Glomerular visceral epithelial cell (primary cell): ENCODE measurements around the gene ELAVL1.

Experiments
- DNase-seq: peaks from one replicate; pipeline ENCODE4 v3.0.0-alpha.2; 2016; ENCODE audit errors: extremely low spot score

Gene ELAVL1

DNA sequence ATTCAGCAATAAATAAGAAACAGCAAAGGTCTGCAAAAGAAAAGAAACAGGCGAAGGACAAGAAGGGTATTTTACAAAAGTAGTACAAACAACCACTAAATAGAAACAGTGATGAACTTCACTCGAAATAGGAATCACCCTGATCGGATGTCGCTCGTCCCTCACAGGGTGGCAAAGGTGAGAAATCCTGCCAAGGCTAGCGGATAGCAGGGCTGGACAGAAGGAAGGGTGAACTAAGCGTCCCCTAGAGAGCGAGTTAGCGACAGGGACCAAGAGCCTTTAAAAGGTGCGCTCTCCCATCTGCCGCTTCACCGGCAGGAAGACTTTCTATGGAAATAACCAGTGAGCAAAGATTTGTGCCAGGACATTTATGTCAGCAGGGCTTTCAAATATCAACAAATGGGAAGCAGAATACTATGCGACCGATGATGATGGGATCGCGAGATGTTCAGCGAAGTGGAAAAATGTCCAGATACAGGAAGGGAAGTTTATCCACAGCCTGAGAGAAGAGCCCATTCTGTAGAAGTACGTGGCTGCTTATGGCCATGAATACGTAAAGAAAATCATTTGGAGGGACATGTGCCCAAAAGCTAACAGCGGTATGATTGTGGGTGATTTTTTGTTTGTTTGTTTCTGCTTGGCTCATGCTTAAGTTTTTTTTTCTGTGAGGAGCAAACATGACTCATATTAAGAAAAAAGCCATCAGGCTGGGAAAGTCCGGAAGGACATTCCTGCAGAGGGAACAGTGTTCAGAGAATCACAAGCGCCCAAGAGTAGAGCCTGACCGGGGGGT lies 18.9 kb downstream of the ELAVL1 start:
- peak; percentile 62 for DNase-seq

DNA sequence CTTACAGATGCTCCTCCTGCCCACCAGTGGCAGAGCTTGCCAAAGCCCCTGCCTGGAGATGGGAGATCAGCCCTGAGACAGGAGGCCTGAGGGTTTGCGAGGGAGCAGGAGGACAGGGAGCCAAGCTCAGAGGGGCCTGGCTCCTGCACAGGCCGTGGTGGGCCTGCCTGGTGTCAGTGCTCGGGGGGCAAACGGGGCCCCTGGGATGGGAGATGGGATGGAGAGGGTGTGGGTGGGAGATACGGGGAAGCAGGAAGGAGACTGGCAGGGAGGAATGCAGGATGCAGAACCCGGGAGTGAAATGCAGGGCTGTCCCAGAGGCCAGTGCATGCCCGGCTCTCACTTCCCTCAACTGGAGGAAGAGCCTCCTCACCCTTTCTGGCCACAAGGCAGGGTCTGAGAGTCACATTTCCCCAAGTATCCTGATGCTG lies 19.9 kb downstream of the ELAVL1 start:
- no peak for DNase-seq

DNA sequence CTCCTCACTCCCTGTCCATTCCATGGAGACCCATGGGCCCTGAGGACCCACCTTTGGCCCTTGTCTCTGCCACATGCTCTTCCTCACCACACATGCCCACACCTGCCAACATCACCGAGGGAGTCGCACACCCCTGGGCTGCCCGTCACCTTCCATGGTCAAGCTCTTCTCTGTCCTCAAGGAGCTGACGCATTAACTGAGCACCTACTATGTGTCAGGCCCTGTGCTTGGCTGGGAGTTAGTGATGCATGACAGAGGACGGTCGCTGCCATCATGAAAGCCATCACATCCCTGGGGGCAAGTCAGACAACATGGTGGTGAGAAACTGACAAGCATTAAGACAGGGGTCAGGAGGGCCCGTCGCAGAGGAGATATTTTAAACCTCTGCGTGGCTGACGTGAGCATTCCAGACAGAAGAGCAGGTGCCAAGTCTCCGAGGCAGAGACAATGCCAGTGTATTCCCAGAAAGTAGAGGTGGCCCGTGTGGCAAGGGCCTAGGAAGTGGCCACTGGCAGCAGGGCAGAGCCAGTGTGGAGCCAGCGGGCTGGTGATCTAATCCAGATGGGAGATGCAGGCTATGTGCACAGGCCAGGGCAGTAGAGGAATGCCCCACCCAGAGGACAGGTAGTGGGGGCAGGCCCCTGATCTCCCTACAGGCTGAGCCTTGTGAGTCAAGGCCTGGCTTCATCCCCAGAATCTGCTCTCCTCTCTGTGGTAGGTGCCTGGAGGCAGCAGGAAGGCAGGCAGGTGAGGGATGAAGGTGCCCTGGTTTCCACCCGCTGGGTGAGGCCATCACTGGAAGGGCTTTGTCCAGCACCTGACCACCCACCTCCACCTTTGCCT lies 21.2 kb downstream of the ELAVL1 start:
- no peak for DNase-seq

DNA sequence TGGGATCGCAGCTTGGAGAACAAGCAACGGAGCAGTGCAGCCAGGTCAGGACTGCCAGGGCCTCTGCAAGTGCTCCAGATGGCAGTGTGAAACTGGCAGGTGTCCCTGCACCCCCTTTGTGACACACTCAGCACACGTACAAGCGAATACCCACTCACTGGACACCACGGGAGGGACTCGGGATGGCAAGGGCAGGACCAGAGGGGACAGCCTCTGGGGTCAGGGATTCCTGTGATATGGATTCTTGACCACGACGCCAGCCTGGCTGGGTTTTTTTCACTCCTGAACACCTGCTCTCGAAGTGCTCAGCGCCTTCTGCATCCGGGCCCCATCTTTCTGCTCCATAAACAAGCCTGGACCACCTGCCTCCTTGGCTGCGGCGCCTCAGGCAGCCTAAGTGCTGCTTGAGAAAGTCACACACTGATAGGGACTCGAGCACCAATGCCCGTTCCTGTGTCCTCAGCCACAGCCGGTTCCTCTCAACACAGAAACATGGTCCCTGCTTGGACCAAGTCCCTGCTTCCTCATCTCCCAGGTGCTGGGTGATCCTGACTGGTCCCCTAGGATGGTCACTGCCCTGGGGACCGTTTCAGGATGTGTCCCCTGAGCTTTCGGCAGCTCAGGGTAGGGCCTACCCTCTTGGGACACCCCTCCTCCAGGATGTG lies 22.0 kb downstream of the ELAVL1 start:
- no peak for DNase-seq

DNA sequence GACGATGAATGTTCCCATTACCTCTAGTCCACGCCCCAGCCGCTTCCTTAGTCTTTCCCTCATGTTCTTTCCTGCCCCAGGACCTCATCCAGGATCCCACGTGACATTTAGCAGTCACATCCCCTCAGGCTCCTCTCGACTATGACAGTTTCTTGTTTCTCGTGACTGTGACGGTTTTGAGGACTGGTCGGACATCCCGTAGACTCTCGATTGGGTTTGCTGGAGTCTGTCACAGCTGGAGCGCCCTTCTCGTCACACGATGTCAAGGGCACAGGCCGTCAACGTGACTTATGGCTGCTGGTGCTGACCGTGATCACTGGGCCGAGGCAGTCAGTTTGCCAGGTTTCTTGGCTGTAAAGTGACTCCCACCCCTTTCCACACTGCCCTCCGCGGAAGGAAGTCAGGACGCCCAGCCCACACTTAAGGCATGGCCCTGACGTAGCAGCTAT lies 22.8 kb downstream of the ELAVL1 start:
- no peak for DNase-seq

DNA sequence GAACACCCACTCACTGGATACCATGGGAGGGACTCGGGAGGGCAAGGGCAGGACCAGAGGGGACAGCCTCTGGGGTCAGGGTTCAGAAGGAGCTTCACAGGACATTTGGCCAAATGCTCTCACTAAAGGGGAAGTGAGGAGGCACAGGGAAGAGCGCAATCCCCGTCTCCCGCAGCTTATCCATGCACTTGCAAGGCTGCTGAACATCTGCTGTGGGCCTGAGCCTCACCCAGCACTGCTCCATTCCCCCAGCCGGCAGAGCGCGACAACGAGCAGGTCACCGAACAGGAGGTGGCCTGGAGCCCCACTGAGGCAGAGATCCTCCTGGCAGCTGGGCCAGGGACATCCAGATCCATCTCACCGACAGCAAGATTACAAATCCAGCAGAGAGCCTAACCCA lies 23.3 kb downstream of the ELAVL1 start:
- DNase-seq = no peak

DNA sequence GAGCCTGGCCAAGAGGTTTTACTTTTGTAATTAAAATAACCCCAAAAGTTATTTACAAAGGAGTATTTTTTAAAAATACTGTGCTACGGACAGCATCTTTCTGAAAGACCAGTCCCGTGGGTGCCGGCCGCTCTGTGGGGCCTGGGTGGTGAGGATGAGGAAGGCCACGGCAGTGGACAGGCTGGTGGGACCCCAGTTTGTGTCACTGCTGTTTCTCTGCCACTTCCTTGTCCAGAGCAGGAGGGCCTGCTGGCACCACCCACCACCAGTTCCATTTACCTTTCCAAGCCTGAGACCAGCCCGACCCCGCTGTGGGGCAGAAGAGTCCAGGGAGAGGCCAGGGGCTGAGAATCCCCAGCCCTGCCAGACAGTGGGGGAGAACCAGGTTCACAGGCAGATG lies 23.8 kb downstream of the ELAVL1 start:
- DNase-seq = no peak

DNA sequence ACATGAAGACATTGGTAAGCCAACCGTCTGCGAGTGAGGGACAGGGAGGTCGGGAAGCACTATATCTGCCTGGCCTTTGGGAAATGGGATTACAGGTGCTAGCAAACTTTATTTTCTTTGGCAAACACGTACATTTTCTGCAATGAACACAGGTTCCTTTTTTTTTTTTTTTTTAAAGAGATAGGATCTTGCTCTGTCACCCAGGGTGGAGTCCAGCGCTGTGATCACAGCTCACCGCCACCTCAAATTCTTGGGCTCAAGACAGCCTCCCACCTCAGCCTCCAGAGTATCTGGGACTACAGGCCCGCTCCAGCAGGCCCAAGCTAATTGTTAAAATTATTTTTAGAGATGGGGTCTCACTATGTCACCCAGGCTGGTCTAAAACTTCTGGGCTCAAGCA lies 24.2 kb downstream of the ELAVL1 start:
- no peak for DNase-seq

DNA sequence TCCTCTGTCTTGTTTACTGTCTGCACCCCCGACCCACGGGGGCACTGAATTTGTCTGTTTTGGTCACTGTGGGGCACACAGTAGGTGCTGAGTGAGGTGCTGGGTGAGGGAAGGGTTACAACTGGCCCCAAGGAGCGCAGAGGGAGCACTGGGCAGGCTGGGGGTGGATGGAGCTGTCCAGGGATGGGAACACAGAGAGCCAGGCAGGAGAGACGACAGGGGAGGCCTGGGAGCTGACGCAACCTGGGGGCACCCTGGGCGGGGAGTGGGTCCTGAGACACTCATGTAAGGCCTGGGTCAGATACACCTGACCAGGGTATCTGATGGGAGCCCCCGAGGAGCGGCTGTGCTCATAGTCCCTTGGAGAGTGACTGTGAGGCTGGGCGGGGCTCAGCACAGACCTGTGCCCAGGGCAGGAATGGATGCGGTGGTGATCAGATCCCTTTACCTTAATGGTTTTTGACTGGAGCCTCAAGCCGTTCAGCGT lies 24.8 kb downstream of the ELAVL1 start:
- no peak for DNase-seq

DNA sequence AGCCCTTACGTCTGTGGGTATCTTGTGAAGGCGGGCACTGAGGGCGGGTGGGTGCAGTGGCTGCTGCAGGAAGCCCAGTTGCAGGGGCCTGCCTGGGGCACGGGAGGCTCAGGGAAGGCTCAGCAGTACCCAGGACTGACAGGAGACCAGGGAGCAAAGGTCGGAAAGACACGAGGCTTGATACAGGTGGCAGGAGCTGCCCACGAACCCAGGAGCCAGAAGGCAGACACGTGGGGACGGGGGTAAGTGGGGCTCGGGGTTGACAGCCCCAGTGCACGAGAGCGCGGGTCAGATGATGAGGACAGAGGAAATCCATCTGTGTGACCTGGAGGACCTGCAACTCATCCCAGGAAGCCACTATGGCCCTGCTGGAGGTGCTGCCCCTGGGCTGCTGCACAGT lies 25.3 kb downstream of the ELAVL1 start:
- DNase-seq = no peak

DNA sequence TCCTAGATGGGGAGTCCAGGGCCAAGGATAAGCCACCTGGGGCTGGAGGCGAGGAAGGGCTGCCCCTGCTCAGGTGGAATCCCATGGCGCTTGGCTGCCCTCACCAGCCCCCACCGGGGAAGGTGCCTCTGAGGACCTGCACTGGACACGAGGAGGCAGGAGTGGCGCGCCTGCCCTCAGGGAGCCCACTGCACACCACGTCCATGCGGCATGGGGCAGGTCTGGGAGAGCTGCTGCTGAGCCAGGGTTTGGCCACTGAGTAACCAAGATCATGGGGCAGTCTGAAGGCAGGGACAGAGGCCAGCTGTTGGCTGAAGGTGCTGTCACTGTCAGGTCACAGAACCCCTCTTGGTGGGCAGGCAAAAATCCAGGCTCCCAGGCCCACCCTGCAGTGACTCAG lies 25.9 kb downstream of the ELAVL1 start:
- DNase-seq = no peak

DNA sequence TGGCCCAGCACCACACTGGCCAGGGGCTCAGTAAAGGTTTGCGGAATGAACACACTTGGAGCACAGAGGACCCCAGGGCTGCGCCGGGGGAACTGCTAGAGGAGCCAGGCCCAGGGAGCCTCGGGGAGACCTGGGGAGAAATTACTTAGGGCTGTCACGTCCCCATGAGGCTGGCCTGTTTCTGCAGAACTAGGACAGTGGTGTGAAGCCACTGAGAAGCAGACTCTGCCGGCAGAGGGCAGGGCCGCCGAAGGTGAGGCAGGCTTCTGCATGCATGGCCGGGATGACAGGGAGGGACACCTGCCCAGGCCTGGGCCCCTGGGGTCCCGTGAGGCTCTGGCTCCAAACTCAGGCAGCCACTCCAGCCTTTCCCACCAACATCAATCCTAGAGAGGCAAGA lies 26.4 kb downstream of the ELAVL1 start:
- DNase-seq = no peak

DNA sequence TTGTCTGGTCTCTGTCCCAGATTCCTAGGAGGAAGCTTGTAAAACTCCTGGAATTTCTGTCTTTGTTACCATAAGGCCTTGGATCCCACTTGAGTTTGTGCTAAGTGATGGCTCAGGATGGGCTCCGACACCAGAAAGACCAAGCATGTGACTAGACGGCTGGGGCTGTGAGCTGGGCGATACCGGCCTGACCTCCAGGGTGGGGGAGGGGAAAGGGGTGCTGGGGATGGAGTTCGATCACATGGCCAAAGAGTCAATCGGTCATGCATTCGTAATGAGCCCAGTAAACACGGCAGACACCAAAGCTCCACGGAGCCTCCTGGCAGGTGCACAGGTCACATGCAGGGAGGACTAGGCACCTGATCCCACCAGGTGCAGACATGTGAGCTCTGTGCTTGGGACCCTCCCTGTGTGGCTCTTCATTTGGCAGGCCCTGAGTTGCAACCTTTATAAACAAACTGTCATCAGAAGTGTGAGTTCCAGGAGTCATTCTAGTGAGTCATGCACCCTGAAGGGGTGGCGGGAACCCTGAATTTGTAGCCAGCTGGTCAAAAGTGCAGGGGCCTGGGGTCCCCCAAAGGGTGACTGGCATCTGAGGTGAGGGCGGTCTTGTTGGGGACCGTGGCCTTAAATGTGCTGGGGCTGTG lies 27.1 kb downstream of the ELAVL1 start:
- DNase-seq = no peak

DNA sequence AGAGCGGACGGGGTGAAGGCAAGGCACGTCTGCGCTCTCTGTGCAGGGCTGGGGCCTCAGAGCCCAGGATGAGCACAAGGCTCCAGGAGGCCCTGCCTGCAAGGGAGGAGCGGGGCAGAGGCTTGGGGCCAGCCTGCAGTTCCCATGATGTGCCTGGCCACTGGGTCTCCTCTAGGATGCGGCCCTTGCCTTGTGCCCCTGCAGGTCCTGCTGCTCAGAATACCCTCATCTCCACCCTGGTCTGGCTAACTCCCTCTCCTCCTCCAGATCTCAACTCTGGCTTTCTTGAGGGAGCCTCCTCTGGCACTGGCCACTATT lies 27.8 kb downstream of the ELAVL1 start:
- DNase-seq = no peak

DNA sequence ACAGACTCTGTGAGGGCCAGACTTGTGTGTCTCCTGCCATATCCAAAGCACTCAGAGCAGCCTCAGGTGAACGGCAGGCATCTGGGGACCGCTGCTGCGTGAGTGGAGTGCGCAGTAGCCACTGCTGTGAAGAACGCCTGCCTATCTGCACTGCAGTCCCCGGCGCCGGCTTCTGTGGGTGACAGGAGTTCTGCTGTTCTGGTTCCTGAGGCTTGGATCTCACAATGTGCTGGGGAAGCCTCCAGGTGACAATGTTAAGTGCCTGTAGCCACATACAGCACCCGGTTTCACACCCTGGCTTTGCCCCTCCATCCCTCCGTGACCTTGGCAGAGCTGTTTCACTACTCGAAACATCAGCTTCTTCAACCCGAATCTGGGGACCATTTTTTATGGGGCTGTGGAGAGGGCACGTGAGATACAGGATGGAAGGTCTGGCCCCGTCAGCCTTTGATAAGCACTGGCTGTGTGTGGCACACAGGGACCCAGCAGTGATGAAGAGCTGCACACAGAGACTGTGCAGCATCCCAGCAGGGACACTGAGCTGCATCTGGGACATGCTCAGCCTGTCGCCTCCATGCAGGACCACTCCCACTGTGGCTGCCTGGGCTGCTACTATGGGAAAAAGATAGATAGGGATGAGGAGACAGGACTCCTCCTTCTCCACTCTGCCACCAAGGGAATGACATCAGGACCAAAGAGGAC lies 28.3 kb downstream of the ELAVL1 start:
- DNase-seq = no peak

DNA sequence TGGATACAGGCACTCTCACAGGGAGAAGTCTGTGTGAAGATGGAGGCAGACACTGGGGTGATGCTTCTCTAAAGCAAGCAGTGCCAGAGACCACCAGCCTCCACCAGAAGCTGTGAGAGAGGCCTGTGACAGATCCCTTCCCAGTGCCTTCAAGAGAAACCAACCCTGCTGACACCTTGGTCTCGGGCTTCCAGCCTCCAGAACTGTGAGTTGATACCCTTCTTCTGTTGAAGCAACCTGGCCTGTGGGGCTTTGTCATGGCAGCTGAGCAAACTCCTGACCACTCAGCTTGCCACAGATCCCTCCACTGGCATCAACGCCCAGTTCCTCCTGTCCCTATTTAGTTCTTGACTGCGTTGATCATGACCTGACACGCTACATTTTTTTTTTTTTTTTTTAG lies 29.0 kb downstream of the ELAVL1 start:
- DNase-seq = no peak

DNA sequence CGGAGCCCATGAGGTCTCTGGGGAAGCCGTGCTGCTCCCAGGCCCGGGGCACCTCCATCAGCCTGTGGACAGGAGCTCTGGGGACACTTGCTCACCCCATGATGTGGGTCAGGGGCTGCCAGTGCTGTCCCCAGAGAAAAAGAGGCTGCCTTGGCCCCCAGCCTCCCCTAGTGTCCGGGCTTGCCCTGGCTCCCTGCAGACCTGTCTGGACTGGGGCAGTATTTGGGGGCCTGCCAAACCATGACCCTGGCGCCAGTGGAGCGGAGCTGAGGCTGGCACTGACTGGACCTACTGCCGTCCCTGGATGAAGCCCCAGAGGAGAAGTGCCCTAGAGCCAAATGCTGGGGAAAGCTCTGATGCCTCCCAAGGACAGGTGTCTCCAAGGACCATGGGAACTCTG lies 30.4 kb downstream of the ELAVL1 start:
- no peak for DNase-seq

DNA sequence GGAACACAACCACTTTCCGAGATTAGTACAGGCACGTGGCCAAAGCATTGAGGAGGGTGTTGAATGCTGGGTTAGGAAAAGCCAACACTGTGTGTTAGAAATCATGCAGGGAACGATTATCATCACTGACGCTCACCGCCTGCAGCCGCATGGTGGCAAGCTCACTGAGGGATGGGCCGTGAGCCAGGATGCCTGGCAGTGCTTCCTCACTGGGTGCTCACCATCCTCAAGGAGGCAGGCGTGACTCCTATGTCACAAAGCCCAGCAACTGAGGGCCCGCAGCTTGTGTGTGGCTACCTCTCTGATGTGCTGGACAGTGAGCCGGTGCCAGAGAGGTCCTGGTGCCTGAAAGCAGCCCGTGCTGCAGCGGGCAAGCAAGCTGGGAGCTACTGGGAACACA lies 31.6 kb downstream of the ELAVL1 start:
- DNase-seq = no peak

DNA sequence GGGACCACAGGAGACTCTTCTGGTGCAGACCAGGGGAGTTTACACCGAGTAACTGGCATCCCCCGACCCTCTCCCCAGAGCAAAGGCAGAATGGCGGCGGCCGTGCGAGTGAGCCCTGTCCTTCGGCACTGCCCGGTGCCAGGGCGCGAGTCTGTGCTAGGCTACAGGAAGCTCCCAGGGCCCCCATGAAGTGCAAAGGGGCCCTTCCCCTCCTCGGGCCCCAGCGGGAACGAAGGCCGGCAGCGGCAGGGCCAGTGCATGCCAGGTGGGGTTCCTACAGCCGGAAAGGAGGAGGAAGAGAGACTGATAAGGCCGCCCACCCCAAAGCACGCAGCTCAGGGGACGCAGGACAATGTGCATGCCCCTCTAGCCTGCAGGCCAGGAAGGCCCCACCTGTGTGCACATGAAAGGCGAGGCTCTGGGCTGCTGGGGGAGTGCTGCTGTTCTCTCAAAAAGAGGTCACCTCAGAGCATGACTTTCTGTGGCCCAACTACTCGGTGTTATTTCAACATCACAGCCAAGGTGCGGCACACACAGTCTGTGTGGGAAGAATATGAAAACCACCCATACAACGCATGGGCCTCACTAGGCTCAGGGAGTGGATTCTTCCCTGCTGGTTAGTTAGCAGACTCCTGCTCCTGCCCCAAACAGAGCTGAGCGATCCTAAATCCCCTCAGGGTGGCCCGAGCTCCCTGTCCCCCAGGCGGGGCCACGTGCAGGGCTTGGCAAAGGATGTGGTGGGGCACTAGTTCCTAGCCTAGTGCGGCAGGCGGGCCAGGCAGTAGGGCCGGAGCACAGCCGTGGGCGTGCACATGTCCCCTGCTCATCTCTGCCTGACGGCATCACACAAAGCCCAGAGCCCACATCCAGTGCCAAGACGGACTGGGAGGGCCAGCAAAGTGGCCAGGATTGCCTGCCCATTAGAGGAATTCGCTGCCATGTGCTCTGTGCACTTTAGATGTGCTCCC lies 33.6 kb downstream of the ELAVL1 start:
- DNase-seq = no peak
